Liver (tissue), 3 donors: ENCODE data around the gene MPP3.

Experiments used
- ATF3 ChIP-seq: IDR thresholded peaks from 2 replicates; pipeline ENCODE4 v1.6.1; 2016; ENCODE audit warnings: antibody characterized with exemption
- CTCF ChIP-seq: fragments of 150-350 bp; IDR thresholded peaks from 2 replicates; pipeline ENCODE4 v1.5.1; 2017; ENCODE audit warnings: improper control_type of control experiment, low read depth, low read length; ENCODE audit not compliant: missing input control
- EGR1 ChIP-seq, 2 donors: IDR thresholded peaks; 2 replicates each; pipeline ENCODE4 v1.6.1; 2016 to 2018; ENCODE audit warnings: antibody characterized with exemption in 2 of 2, low read depth in 2 of 2
- GABPA ChIP-seq, 2 donors: IDR thresholded peaks in 1 of 2; conservative IDR thresholded peaks in 1 of 2; 2 replicates each; pipeline ENCODE4 v1.6.1; 2016; ENCODE audit warnings: antibody characterized with exemption in 2 of 2, mild to moderate bottlenecking in 1 of 2, moderate library complexity in 1 of 2
- HNF4G ChIP-seq: IDR thresholded peaks from 2 replicates; pipeline ENCODE4 v1.6.1; 2016; ENCODE audit warnings: antibody characterized with exemption
- JUND ChIP-seq, 2 donors: IDR thresholded peaks; 2 replicates each; pipeline ENCODE4 v1.6.1; 2016; ENCODE audit warnings: antibody characterized with exemption in 2 of 2
- NR2F2 ChIP-seq: IDR thresholded peaks from 2 replicates; pipeline ENCODE4 v1.6.1; 2016; ENCODE audit warnings: antibody characterized with exemption
- RAD21 ChIP-seq, 2 donors: IDR thresholded peaks; 2 replicates each; pipeline ENCODE4 v1.6.1; 2016; ENCODE audit warnings: antibody characterized with exemption in 2 of 2, mild to moderate bottlenecking in 2 of 2
- TAF1 ChIP-seq: conservative IDR thresholded peaks from 2 replicates; pipeline ENCODE4 v1.6.1; 2016; ENCODE audit warnings: antibody characterized with exemption, mild to moderate bottlenecking
- TF ChIP-seq, protein P1 (sequence below): IDR thresholded peaks from 2 replicates; pipeline ENCODE4 v1.6.1; 2016; ENCODE audit warnings: antibody characterized with exemption
- TF ChIP-seq, protein P2 (sequence below): IDR thresholded peaks from 2 replicates; pipeline ENCODE4 v1.6.1; 2016; ENCODE audit warnings: antibody characterized with exemption
- donor health status: healthy.
- donor health status: healthy.

- TF ChIP-seq RAD21 (IDR thresholded peaks at IDR 0.05) (no peak), CTCF (no peak), HNF4G (no peak), ATF3 (no peak), NR2F2 (no peak), JUND (IDR thresholded peaks at IDR 0.05) (no peak), TAF1 (no peak), EGR1 (IDR thresholded peaks at IDR 0.05; ENCODE audit: low read depth in 2 of 2) (no peak), GABPA (IDR thresholded peaks at IDR 0.05 in 1 of 2, conservative IDR thresholded peaks at IDR 0.05 in 1 of 2) (no peak)
- TF ChIP-seq, protein P1, sequence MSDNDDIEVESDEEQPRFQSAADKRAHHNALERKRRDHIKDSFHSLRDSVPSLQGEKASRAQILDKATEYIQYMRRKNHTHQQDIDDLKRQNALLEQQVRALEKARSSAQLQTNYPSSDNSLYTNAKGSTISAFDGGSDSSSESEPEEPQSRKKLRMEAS, result no peak
- TF ChIP-seq, protein P2, sequence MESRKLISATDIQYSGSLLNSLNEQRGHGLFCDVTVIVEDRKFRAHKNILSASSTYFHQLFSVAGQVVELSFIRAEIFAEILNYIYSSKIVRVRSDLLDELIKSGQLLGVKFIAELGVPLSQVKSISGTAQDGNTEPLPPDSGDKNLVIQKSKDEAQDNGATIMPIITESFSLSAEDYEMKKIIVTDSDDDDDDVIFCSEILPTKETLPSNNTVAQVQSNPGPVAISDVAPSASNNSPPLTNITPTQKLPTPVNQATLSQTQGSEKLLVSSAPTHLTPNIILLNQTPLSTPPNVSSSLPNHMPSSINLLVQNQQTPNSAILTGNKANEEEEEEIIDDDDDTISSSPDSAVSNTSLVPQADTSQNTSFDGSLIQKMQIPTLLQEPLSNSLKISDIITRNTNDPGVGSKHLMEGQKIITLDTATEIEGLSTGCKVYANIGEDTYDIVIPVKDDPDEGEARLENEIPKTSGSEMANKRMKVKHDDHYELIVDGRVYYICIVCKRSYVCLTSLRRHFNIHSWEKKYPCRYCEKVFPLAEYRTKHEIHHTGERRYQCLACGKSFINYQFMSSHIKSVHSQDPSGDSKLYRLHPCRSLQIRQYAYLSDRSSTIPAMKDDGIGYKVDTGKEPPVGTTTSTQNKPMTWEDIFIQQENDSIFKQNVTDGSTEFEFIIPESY, result no peak
Observed at GRCh38 chr17:43780135-43780534, 52.8 kb downstream of the MPP3 start, which contains the start of gene CFAP97D1.
